Measurements from ENCODE around the gene CPE.

CPE gene

GRCh38 chr4:165476214-165477098 lies 97.6 kb downstream of the CPE start:
- Histone ChIP-seq H2AFZ (ENCODE audit: low read depth, low read length) (no peak overlapping the region), H3K9ac (ENCODE audit: low read length) (no peak overlapping the region), H3K79me2 (ENCODE audit: low read length) (no peaks in the 10 kb centered on the region), H3K4me1 (ENCODE audit: low read length) (no peaks in the 10 kb centered on the region), H3K4me3 (ENCODE audit: low read length) (no peak overlapping the region), H3K27ac (ENCODE audit: low read length) (no peak overlapping the region), H3K27me3 (ENCODE audit: low read depth, low read length) (no peaks in the 10 kb centered on the region), H4K20me1 (ENCODE audit: insufficient read depth, low read length) (no peaks in the 10 kb centered on the region), H3K4me2 (ENCODE audit: low read length) (no peak overlapping the region), H3K9me3 (ENCODE audit: insufficient read depth, low read length) (peaks cover 30% of the 10 kb centered on the region), H3K36me3 (replicated peaks; ENCODE audit: low read depth, low read length) (peaks cover 3% of the 10 kb centered on the region)
- TF ChIP-seq CTCF (IDR thresholded peaks at IDR 0.05; ENCODE audit: low read depth, low read length) (no peak), EZH2phosphoT487 (IDR thresholded peaks at IDR 0.05; ENCODE audit: low read depth) (no peak)

GRCh38 chr4:165477799-165478198 lies 99.0 kb downstream of the CPE start:
- Histone ChIP-seq H2AFZ (ENCODE audit: low read depth, low read length) (no peak overlapping the region), H3K27me3 (ENCODE audit: low read depth, low read length) (no peaks in the 10 kb centered on the region), H3K9me3 (ENCODE audit: insufficient read depth, low read length) (peaks cover 16% of the 10 kb centered on the region), H3K4me1 (ENCODE audit: low read length) (no peaks in the 10 kb centered on the region), H3K27ac (ENCODE audit: low read length) (no peak overlapping the region), H3K36me3 (replicated peaks; ENCODE audit: low read depth, low read length) (peaks cover 3% of the 10 kb centered on the region), H4K20me1 (ENCODE audit: insufficient read depth, low read length) (no peaks in the 10 kb centered on the region), H3K4me3 (ENCODE audit: low read length) (no peak overlapping the region), H3K79me2 (ENCODE audit: low read length) (no peaks in the 10 kb centered on the region), H3K4me2 (ENCODE audit: low read length) (no peak overlapping the region), H3K9ac (ENCODE audit: low read length) (no peak overlapping the region)
- no peak for TF ChIP-seq EZH2phosphoT487 (IDR thresholded peaks at IDR 0.05; ENCODE audit: low read depth)
- no peak for TF ChIP-seq CTCF (IDR thresholded peaks at IDR 0.05; ENCODE audit: low read depth, low read length)

GRCh38 chr4:165478260-165478659 lies 99.5 kb downstream of the CPE start:
- H3K36me3 ChIP-seq (replicated peaks; ENCODE audit: low read depth, low read length), result peaks cover 3% of the 10 kb centered on the region
- no peak overlapping the region for H2AFZ ChIP-seq (ENCODE audit: low read depth, low read length)
- H3K9ac ChIP-seq (ENCODE audit: low read length), result no peak overlapping the region
- no peaks in the 10 kb centered on the region for H4K20me1 ChIP-seq (ENCODE audit: insufficient read depth, low read length)
- no peak overlapping the region for H3K4me3 ChIP-seq (ENCODE audit: low read length)
- H3K27ac ChIP-seq (ENCODE audit: low read length), result no peak overlapping the region
- H3K9me3 ChIP-seq (ENCODE audit: insufficient read depth, low read length), result peaks cover 13% of the 10 kb centered on the region
- no peaks in the 10 kb centered on the region for H3K79me2 ChIP-seq (ENCODE audit: low read length)
- H3K27me3 ChIP-seq (ENCODE audit: low read depth, low read length), result no peaks in the 10 kb centered on the region
- no peak overlapping the region for H3K4me2 ChIP-seq (ENCODE audit: low read length)
- no peaks in the 10 kb centered on the region for H3K4me1 ChIP-seq (ENCODE audit: low read length)
- TF ChIP-seq EZH2phosphoT487 (IDR thresholded peaks at IDR 0.05; ENCODE audit: low read depth), result no peak
- TF ChIP-seq CTCF (IDR thresholded peaks at IDR 0.05; ENCODE audit: low read depth, low read length), result no peak

- no peak overlapping the region for H3K9ac ChIP-seq (ENCODE audit: low read length)
- no peaks in the 10 kb centered on the region for H3K27me3 ChIP-seq (ENCODE audit: low read depth, low read length)
- no peaks in the 10 kb centered on the region for H4K20me1 ChIP-seq (ENCODE audit: insufficient read depth, low read length)
- H3K4me2 ChIP-seq (ENCODE audit: low read length), result no peak overlapping the region
- H3K4me3 ChIP-seq (ENCODE audit: low read length), result no peak overlapping the region
- TF ChIP-seq EZH2phosphoT487 (IDR thresholded peaks at IDR 0.05; ENCODE audit: low read depth) (no peak), CTCF (IDR thresholded peaks at IDR 0.05; ENCODE audit: low read depth, low read length) (no peak)
- no peaks in the 10 kb centered on the region for H3K9me3 ChIP-seq (ENCODE audit: insufficient read depth, low read length)
- no peaks in the 10 kb centered on the region for H3K79me2 ChIP-seq (ENCODE audit: low read length)
- no peak overlapping the region for H3K27ac ChIP-seq (ENCODE audit: low read length)
- H3K36me3 ChIP-seq (replicated peaks; ENCODE audit: low read depth, low read length), result no peaks in the 10 kb centered on the region
- no peaks in the 10 kb centered on the region for H3K4me1 ChIP-seq (ENCODE audit: low read length)
- H2AFZ ChIP-seq (ENCODE audit: low read depth, low read length), result no peak overlapping the region
Observed at GRCh38 chr4:165481053-165481835, 102.4 kb downstream of the CPE start.
